ENCODE data around the gene CTNNAL1.

GRCh38 chr9:108972626-108973209 lies 40.6 kb downstream of the CTNNAL1 start:
- TF ChIP-seq, protein P1, sequence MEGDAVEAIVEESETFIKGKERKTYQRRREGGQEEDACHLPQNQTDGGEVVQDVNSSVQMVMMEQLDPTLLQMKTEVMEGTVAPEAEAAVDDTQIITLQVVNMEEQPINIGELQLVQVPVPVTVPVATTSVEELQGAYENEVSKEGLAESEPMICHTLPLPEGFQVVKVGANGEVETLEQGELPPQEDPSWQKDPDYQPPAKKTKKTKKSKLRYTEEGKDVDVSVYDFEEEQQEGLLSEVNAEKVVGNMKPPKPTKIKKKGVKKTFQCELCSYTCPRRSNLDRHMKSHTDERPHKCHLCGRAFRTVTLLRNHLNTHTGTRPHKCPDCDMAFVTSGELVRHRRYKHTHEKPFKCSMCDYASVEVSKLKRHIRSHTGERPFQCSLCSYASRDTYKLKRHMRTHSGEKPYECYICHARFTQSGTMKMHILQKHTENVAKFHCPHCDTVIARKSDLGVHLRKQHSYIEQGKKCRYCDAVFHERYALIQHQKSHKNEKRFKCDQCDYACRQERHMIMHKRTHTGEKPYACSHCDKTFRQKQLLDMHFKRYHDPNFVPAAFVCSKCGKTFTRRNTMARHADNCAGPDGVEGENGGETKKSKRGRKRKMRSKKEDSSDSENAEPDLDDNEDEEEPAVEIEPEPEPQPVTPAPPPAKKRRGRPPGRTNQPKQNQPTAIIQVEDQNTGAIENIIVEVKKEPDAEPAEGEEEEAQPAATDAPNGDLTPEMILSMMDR (conservative IDR thresholded peaks at IDR 0.05 in 1 of 2, IDR thresholded peaks at IDR 0.05 in 1 of 2; ENCODE audit: extremely low read depth in 1 of 2, insufficient read depth in 1 of 2, low read depth in 1 of 2, low read length in 2 of 2), result no peak
- no peak for TF ChIP-seq EZH2 (IDR thresholded peaks at IDR 0.05; ENCODE audit: borderline replicate concordance, low read length)
